GM21576 (cell line): ENCODE data around the gene LBHD1.
"Not testable (repeated sequence)": the region's sequence is repeated elsewhere in the genome, so short reads cannot be mapped to it uniquely, and the experiment has no call there.

ENCODE experiments used
- ATAC-seq: cut with Tn5 transposase; IDR thresholded peaks from one replicate; pipeline ENCODE4 v1.9.1; 2021; ENCODE audit warnings: mild to moderate bottlenecking, moderate library complexity; ENCODE audit not compliant: unreplicated experiment

LBHD1 gene

DNA sequence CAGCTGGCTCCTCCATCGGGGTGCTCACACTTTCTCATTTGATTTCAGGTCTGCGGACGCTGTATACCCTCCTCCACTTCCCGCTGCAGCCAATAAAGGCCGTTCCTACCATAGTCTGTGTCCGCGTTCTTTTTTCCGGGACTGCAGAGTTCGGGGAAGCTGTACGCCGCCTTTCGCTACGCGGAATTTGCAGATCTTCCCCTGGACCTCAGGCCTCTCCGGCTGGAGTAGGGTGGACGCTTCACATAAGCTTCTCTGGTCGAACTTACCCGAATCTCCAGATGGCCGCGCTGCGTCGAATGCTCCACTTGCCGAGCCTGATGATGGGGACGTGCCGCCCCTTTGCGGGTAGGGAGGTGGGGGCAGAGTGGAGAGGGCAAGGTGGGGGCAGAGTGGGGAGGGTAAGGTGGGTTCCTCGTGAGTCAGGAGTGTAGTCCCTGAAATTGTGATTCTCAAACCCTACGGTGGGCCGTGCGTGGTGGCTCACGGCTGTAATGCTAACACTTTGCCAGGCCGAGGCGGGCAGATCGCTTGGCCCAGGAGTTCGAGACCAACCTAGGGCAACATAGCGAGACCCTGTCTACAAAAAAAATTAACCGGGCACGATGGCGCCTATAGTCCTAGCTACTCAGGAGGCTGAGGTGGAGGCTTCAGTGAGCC lies 6.3 kb downstream of the LBHD1 start:
- ATAC-seq, result peak; percentile 28

DNA sequence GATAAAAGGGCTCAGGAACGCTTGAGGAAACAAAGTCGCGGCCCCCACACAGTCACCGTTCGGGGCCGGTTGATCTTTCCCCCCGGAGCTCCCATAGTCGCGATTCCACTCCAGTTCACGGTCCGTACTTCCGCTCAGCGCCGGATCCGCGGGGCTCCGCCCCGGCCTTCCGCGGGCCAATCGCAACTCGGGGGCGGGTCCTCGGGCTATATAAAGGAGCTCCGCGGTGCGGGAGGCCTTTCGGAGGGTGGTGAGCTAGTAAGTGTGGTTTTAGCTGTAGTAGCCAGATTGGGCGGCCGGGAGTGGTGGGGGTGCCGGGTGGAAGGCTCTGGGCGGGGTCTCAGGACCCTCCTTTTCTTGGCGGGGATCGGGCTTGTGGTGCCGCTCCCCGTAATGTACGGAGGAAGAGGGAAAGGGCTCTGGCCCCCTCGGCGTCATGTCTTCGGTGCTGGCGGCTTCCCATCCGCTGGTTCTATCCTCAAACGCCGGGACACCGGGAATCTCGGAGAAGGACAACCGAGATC lies 6.9 kb downstream of the LBHD1 start, which contains the start of the genes C11orf98 and CSKMT:
TSS of gene C11orf98 (minus strand) at position 136 of the 524 bp plus-strand sequence. CDS start at position 95, 41 bp downstream.
TSS of gene CSKMT (plus strand) at position 238 of the 524 bp plus-strand sequence. CDS start 568 bp downstream, outside the sequence.
- peak; percentile 60 for ATAC-seq

DNA sequence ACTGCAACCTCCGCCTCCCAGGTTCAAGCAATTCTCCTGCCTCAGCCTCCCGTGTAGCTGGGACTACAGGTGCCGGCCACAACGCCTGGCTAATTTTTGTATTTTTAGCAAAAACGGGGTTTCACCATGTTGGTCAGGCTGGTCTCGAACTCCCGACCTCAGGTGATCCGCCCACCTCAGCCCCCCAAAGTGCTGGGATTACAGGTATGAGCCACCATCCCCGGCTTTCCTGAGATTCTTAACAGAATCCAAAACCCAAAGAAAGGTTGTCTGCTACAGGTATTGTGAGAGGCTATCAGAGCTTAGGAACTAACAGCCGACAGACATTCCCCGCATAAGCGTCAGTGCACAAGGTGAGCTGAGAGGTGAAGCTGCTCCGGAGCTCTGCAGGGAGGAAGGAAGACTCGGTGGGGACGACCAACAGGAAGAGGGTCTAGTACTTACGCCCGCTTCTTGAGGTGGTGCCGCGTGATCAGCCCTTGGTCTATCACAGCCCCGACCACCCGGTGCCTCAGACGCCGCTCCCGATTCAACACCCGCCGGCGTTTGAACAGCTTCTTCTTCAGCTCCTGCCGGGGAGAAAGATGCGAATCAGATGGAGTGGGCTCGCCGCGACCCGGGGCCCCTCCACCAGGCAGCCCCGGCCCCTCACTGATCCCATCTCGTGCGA lies 7.5 kb downstream of the LBHD1 start:
- ATAC-seq, result peak; percentile 30

DNA sequence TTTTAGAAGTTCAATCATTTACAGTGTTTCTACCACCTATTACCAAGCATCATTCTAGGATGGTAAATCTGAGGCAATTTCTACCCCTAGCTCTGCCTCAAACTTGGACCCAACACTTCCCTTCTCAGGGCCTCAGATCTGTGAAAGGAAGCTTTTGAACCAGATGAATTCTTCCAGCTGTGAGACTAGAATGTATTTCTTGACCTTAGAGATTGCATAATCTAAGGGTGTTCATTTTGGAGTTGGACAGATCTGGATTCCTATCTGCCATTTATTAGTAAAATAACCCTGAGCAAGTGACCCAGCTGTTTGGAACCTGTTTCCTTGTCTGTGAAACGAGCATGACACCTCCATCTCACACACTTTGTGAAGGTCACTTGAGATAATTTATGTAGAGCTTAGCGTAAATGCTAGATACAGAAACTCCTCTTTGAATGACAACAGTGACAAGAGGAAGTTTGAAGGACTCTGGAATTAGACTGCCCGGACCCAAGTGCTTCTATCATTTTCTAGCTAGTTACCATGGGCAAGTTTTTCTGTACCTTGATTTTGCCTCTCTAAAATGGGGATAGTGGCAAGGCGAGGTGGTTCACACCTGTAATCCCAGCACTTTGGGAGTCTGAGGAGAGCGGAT lies 15.2 kb downstream of the LBHD1 start:
- ATAC-seq, result no peak

DNA sequence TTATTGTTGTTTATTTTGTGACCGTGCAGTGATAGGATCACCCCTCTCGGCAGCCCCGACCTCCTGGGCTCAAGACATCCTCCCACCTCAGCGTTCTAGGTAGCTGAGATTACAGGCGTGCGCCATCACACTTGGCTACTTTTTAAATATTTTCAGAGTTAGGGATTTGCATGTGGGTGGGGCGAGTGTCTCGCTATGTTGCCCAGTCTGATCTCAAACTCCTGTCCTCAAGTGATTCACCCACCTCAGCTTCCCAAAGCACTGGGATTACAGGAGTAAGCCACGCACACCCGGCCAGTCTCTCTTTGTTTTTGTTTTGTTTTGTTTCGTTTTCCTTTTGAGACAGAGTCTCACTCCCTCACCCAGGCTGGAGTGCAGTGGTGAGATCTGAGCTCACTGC lies 17.8 kb downstream of the LBHD1 start:
- ATAC-seq, result no peak

DNA sequence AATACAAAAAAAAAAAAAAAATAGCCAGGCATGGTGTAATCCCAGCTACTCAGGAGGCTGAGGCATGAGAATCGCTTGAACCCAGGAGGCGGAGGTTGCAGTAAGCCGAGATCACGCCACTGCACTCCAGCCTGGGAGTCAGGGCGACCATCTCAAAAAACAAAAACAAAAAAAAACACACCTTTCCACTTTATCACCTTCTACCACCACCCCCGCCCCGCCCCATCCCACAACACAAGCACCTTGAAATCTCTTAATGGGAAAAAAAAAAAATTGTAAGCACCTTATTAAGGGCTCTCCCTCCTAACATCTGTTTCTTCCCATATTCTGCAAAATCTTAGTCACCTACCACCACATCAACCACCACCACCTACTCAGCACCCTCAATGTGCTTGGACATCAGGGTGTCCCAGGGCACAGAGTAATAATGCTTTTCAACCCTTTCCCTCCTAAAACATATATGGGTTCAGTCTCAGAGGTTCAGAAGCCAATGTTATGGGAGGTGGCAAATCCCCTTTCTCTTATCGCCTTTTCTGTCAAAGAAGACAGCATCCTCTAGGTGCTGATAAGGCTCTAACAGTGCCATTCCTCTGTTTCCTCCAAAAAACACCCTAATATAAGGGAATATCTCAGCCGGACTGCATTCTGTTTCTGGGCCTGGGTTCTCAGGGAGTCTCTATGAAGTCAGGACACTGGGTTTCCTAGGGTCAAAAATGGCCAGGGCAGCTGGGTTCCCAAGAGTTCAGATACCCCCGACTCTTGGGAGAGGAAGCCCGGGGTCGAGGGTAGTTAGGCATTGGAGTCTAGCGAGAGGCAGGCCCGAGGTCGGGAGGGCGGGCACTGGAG lies 19.7 kb downstream of the LBHD1 start:
- ATAC-seq, result no peak

DNA sequence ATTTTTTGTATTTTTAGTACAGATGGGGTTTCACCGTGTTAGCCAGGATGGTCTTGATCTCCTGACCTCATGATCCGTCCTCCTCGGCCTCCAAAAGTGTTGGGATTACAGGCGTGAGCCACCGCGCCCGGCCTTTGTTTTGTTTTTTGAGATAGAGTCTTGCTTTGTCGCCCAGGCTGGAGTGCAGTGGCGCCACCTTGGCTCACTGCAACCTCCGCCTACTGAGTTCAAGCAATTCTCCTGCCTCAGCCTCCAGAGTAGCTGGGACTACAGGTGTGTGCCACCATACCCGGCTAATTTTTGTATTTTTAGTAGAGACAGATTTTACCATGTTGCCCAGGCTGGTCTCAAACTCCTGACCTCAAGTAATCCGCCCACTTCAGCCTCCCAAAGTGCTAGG lies 21.8 kb downstream of the LBHD1 start:
- ATAC-seq, result not testable (repeated sequence)

DNA sequence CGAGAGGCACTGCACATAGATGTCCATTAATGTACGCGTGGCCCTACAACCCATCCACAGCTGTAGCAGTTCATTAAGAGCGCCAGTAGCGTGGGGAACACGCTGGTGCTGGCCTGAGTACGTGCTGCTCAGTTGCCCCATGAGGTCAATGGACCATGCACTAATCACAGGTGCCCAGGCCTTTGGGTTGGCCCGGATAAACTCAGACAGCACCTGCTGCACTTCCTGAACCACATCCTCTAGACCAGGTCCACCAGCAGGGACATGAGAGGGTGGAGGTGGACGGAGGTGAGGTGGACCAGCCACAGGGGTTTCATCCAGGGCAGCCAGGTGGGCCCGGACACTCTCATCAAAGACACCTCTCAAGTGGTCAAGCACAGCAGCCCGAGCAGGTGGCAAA lies 22.6 kb downstream of the LBHD1 start:
- ATAC-seq, result no peak

DNA sequence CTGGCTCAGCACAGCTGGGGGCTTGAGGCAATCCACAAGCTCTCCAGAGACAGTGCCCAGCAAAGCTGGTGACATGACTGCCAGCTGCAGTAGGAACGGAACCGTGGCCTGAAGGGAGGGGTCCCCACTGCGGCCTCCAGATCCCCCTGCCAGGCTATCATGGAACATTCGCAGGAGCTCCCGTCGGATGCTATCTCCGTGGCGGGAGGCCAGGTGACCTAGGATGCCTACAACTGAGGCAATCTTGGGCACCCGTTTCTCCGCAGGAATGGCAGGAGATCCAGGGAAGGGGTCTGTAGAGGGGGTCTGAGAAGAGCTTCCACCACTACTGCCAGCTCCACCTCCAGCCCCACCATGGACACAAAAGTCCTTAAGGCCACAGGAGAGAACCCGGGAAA lies 23.1 kb downstream of the LBHD1 start:
- no peak for ATAC-seq

DNA sequence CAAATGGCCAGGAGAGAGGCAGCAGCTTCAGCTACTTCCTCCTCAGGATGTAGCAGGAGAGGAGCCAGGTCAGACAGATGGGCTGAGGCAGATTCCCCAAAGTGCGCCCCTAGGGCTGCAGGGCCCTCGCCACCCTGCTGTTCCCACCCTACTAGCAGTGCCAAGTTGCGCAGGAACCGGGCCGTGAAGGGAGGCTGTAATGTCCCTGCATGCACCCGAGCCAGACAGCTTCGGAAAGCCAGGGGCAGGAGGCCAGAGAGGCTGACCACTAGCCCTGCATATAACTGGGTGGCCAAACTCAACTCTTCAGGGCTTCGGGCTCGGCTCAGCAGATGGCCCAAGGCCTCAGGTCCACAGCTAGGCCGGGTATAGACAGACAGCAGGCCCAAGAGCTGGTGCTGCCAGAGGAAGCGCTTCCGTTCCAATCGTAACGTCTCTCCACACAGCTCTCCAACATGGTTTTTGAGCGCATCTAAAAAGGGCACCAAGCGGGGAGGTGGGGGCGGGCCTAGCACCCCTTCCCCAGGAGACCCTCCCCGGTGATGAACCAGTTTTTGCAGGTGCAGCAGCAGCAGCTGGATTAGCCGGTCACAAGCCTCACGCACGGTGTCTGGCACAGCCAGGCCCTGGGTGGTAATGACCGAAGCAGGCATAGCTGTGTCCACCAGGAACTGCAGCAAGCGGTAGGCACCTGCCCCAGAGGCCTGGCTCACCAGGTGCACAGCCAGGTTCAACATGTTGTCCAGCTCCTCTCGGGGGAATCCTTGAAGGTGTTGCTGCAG lies 23.7 kb downstream of the LBHD1 start:
- no peak for ATAC-seq

DNA sequence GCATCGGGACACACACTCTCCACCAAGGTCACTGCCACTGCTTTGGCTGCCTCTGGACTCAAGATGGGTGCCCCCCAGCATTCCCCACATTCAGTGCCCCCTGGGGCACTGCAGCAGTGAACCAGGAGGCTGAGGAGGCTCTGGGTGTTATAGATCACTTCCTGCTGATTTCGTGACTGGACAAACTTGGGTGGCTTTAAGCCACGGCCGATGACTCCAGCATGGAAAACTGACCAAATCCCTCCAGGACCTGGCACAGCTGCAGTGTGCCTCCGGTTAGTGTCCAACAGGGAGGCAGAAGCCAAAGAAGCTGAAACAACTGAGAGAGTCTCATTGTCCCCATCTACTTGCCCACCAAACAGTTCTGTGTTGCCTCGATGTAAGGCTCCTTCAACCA lies 24.5 kb downstream of the LBHD1 start:
- ATAC-seq, result no peak

DNA sequence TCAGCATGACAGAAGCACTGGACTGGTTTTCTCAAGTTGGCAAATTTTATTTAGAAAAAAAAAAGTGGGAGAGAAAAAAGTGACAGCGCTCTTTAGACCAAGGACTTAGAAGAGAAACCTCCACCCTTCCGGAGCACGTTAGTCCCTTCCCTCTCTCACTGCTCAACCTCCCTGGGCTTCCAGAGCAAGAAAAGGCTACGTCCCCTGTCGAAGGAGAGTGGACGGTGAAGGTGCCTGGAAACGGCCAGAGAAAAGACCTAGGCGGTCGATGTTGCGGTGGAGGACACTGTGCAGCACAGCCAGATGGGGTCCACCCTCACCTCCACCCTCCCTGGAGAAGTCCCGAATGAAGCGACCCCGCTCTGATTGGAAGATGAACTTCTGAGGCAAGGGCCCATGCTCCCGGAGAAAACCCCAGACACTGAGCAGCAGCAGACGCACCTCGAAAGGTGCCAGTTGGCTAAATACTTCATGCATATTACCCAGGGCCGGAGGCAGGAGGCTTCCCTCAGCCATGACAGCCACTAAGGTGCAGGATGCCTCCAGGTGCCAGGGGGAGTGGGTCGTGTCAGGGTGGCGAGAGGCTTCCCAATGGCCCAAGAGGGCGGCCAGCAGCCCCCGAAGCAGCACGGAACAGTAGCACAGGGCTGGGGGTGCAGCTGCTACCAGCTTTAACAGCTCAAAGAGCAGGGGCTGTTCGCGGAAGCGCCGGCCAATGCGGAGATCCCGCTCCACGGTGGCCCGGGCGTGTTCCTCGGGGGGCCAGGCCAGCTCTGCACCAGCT lies 25.1 kb downstream of the LBHD1 start:
- no peak for ATAC-seq

DNA sequence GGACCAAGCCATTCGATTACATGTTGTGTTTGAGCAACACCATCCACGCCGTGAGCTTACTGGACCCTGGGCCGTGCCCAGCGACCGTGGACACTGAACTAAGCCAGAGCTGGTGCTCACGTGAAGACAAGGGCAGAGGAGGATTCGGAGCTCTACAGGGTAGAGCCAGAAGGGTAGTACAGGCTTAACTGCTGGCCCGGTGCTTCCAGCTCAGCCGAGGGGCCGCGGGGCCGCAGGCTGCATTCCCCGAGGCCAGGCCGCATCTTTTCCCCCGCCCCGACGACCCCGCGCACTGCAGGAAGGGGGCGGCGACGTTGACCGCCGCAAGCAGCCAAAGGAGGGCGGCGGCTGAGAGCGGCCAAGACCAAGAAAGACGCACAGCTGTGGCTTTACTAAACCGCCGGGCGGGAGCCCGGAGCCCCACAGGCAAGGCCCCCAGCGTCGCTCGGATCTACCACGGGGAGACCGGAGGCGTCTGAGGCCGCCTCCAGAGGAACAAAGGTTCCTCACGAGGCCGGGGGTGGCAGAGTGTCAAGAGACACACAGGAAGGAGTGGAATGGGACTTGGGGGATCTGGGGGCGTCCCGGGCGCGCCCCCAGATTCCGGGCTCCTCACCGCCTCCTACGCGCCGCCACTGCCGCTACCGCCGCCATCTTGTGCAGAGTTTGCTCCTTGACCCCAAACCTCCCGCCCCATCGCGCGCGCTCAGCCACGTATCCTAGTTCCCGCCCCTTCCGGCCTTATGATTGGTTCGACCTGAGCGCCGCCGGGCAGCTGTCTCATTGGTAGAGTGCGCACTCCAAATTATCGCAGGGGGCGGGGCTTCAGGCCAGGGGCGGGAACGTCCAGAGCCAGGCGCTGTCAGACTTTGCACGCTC lies 25.9 kb downstream of the LBHD1 start, which contains the start of gene GANAB:
TSS of gene GANAB (minus strand) at position 668 of the 879 bp plus-strand sequence. CDS start at position 654, 14 bp downstream.
- ATAC-seq, result peak; percentile 86

DNA sequence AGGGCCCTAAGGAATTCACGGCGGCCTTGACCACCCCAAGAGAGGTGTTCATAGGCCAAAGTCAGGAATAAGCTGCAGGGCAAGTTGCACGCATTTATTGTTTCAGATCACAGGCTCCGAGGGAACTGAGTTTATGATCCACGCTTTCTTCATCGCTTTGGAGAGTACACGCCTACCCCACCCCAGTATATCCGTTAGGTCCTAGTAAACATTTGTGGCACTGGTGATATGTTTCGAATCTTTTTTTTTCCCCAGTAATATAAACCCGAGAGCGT lies 26.5 kb downstream of the LBHD1 start:
- no peak for ATAC-seq

DNA sequence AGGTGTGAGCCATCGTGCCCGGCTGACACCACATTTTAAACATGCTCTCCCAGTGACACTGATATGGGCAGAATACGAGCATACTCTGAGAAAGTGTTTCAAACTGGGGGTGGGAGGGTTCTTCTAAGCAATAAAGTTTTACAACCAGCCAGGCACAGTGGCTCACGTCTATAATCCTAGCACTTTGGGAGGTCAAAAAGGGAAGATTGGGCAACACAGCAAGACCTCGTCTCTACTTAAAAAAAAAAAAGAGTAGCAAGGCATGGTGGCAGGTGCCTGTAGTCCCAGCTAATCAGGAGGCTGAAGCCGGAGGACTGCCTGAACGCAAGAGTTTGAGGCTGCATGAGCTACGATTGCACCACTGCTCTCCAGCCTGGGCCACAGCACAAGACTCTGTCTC lies 27.8 kb downstream of the LBHD1 start:
- ATAC-seq, result no peak

DNA sequence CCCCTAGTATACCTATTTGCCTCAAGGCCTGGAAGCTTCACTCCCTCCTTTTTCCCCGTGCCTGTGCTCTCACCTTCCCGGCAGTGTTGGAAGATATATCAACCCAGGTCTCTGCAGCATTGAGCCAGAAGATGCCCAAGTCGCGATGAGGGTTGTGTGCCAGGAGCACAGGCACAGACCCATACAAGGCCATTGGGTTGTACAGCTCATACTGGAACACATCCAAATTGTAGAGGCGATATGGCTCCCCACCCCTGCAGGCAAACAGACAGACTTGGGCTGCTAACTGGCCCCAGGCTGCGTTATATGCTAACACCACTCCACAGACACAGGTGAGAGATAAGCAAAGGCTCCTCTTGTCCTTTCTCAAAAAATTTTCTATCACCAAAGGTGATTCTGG lies 39.6 kb downstream of the LBHD1 start:
- ATAC-seq, result no peak

DNA sequence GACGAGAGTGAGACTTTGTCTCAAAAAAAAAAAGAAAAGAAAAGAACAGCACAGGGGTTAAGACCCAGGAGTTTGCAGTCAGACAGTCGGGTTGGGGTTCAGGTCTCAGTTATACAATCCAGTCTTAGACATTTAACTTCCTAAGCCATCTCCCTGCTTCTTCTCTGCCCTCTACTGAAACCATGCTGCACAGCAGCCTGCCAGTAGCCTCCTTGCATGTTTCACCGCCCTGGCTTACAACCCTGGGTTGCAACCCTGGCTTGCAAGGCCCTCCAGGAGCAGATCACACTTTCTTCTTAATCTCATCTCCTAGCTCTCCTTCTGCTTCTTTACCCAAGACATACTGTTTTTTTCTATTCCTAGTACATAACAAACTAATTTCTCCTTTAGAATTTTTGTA lies 44.4 kb downstream of the LBHD1 start:
- no peak for ATAC-seq

DNA sequence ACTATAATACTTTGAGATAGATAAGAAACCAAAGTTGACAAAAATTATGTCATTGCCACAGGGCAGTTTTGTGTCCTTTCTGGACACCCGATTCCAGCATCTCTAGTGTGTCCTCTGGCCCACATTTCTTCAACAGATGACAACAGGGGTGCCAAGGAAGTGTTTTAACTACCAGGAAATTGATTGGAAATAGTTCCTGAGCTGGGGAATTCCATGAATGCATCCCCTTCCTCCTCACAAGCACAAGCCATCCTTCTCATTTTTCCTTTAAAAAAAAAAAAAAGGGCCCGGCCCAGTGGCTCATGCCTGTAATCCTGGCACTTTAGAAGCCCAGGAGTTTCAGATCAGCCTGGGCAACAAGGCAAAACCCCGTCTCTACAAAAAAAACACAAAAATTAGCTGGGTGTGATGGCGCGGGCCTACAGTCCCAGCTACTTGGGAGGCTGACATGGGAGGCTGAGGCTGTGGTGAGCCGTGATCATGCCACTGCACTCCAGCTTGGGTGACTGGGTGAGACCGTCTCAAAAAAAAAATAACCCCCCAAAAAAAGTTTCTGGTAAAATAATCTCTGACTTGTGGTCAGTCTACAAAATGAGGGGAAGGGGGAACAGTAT lies 49.5 kb downstream of the LBHD1 start:
- no peak for ATAC-seq
